HTR-8/SVneo (cell line): Measurements from ENCODE around the gene APOC4.

ENCODE experiments used
- DNase-seq: peaks from one replicate; pipeline ENCODE4 v3.0.0; 2011; ENCODE audit warnings: low spot score, mixed read lengths; ENCODE audit not compliant: insufficient read length
- FAIRE-seq: peaks from 2 replicates; lab custom pipeline; 2011; peaks lifted over from hg19 to GRCh38; lab: Jason Lieb, UNC

Gene APOC4

DNA sequence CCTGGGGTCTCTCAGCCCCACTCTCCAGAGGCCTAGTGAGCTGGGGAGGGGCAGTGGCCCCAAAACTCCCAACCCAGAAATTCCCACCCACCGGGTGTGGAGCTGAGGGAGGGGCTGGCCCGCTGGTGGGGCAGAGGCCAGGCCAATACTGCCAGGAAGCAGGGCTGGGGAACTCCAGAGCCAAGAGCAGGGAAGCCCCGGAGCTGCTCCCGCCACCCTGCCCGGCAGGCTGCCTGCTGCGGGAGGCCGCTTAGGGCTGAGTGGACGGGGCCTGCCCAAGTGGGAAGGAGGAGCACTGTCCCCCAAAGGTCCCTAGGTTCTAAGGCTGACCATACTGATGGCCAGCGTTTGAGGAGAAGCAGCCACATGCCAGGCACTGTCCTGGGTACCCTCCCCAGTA lies 46.2 kb downstream of the APOC4 start:
- FAIRE-seq (no peak), DNase-seq (no peak)

DNA sequence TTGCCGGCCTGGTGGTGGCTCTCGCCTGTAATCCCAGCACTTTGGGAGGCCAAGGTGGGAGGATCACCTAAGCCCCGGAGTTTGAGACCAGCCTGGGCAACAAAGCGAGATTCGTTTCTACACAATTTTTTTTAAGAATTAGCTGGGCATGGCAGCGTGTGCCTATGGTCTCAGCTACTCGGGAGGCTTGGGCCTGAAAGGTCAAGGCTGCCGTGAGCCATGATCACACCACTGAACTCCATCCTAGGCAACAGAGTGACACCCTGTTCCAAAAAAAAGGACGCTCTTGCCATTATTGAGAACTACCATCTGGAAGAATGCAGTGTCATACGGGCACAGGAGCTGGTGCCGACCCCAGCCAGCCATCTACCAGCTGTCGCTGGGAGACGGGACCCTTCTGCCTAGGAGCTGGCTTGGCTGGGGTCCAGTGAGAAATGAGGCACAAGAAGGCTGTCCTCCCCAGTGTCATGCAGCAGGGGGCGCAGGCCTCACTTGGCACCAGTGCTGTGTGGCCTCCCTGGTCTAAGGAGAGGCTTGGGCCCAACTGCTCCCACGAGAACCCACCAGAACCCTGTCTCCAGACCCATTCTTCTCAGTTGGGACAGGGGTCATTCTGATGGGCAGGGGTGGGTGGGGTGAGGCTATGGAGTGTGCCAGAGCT lies 47.0 kb downstream of the APOC4 start:
- DNase-seq (peak; percentile 31), FAIRE-seq (no peak)

DNA sequence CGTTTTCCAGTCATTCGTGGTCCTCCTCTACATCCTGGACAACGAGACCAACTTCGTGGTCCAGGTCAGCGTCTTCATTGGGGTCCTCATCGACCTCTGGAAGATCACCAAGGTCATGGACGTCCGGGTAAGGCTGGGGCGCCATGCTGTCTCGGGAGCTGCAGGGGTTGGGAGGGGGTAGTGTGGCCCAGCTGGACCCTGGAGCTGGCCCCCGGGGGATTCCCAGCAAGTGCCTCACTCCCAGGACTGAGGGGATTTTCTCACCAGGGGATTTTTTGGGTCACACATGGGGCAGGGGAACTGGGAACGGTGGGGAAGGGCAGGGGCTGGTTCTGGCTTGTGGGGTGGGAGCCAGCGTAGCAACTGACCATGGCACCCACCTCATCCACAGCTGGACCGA lies 48.4 kb downstream of the APOC4 start:
- DNase-seq (no peak), FAIRE-seq (no peak)

- no peak for DNase-seq
- FAIRE-seq, result no peak
Observed at GRCh38 chr19:44990966-44991365, 48.9 kb downstream of the APOC4 start.

GRCh38 chr19:44992336-44993163 lies 50.5 kb downstream of the APOC4 start:
- DNase-seq, result no peak
- FAIRE-seq, result no peak

DNA sequence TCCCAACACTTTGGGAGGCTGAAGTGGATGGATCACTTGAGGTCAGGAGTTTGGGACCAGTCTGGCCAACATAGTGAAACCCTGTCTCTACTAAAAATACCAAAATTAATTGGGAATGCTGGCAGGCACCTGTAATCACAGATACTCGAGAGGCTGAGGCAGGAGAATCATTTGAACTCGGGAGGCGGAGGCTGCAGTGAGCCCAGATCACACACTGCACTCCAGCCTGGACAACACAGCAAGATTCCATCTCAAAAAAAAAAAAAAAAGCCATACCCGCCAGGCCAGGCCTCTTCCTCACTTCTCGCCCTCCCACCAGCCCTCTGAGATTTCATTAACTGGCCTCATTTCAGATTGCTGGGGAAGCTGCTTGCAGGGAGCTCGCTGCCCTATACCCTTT lies 51.5 kb downstream of the APOC4 start:
- no peak for DNase-seq
- FAIRE-seq, result no peak

DNA sequence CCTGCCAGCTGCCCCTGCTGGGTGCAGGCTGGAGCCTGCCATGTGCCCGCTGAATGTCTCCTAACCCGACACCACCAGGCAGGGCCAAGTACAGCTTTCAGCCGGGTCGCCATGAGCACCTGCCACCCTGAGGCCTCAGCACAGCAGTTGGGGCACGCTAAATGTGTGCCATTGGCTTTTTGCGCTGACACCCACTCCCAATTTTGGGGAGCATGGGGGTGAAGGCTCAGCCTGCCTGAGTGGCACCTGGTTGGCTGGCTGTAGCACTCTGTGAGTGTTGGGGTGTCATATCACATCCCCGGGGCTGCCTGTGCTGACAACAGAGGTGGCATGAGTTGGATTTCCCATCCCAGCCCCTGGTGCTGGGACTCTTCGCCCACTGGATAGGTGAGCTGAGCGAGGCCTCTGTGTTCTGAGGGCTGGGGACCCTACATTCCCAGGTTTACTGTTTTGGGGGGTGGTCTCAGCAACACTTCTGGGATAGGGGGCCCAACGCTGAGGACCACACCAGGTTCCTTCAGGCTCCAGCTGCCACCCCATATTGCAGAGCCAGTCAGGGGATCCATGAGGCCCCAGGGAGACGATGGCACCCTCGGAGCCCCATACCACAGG lies 52.0 kb downstream of the APOC4 start:
- no peak for FAIRE-seq
- no peak for DNase-seq
